PC-3 (cell line): Measurements from ENCODE around the gene ZDHHC13. TPM values are rescaled to one million over a fixed set of nuclear protein-coding genes. Genes with fewer than 3 reads are reported as not detected.

Source experiments
- ATAC-seq: fragments of 200-7000 bp; cut with Tn5 transposase; 2 replicates; pipeline ENCODE4 v1.9.1; 2020; ENCODE audit warnings: mild to moderate bottlenecking, moderate library complexity
- BruUV-seq: library from RNA; stranded (reverse); fragments of 400-500 nt; replicated peaks from 2 replicates; lab custom pipeline; 2021; lab: Mats Ljungman, UMichigan
- CTCF ChIA-PET: fragments of 300-600 bp; sonication (Branson Sonifier 250); formaldehyde crosslinking; loops from one replicate; lab custom pipeline; 2022; ENCODE audit warnings: antibody characterized with exemption; lab: Charles Lee
- POLR2A ChIA-PET: fragments of 300-600 bp; sonication (Branson Sonifier 250); formaldehyde crosslinking; loops from one replicate; lab custom pipeline; 2022; ENCODE audit warnings: antibody characterized with exemption; ENCODE audit not compliant: unreplicated experiment; lab: Charles Lee
- DNase-seq: peaks from one replicate; pipeline ENCODE4 v3.0.0-alpha.2; 2015
- H2AFZ ChIP-seq: fragments of 300-600 bp; sonication (generic); 2 replicates; pipeline ENCODE4 v1.6.0; 2016; ENCODE audit warnings: antibody characterized with exemption, low read length
- H3F3A ChIP-seq: fragments of 300-600 bp; sonication (generic); one replicate; pipeline ENCODE4 v1.6.0; 2017; ENCODE audit warnings: antibody characterized with exemption, low read length, control low read depth, mild to moderate bottlenecking; ENCODE audit not compliant: unreplicated experiment
- H3K27ac ChIP-seq: fragments of 300-600 bp; sonication (generic); 2 replicates; pipeline ENCODE4 v1.5.1; 2016; ENCODE audit warnings: mild to moderate bottlenecking, low read length
- H3K27me3 ChIP-seq: fragments of 300-600 bp; sonication (generic); 2 replicates; pipeline ENCODE4 v1.6.1; 2016; ENCODE audit warnings: low read length, mixed read lengths
- H3K36me3 ChIP-seq: fragments of 300-600 bp; sonication (generic); 2 replicates; pipeline ENCODE4 v1.6.1; 2016; ENCODE audit warnings: low read depth, mixed run types, low read length, mixed read lengths
- H3K4me1 ChIP-seq: fragments of 300-600 bp; sonication (generic); 2 replicates; pipeline ENCODE4 v1.5.1; 2016; ENCODE audit warnings: low read length; ENCODE audit not compliant: insufficient read depth
- H3K4me2 ChIP-seq: fragments of 300-600 bp; sonication (generic); 2 replicates; pipeline ENCODE4 v1.6.0; 2016; ENCODE audit warnings: low read length
- H3K4me3 ChIP-seq: fragments of 300-600 bp; sonication (generic); 2 replicates; pipeline ENCODE4 v1.5.1; 2016; ENCODE audit warnings: mild to moderate bottlenecking, low read length, mixed read lengths
- H3K79me2 ChIP-seq: fragments of 300-600 bp; sonication (generic); 2 replicates; pipeline ENCODE4 v1.6.1; 2017; ENCODE audit warnings: low read length, mixed read lengths
- H3K9ac ChIP-seq: fragments of 300-600 bp; sonication (generic); 2 replicates; pipeline ENCODE4 v1.6.0; 2016; ENCODE audit warnings: mild to moderate bottlenecking, low read length
- H3K9me2 ChIP-seq: fragments of 300-600 bp; sonication (generic); replicated peaks from 2 replicates; pipeline ENCODE4 v1.6.1; 2016; ENCODE audit warnings: mixed run types, low read length, mixed read lengths
- H3K9me3 ChIP-seq: fragments of 300-600 bp; sonication (generic); 2 replicates; pipeline ENCODE4 v1.6.1; 2016; ENCODE audit warnings: low read length, mixed read lengths
- H4K20me1 ChIP-seq: fragments of 300-600 bp; sonication (generic); 2 replicates; pipeline ENCODE4 v1.6.1; 2016; ENCODE audit warnings: low read length, mixed read lengths
- CTCF ChIP-seq: fragments of 300-600 bp; sonication (generic); conservative IDR thresholded peaks from 2 replicates; pipeline ENCODE4 v1.5.1; 2017; ENCODE audit warnings: antibody characterized with exemption, low read depth, mild to moderate bottlenecking, low read length
- EZH2 ChIP-seq: fragments of 300-600 bp; sonication (generic); IDR thresholded peaks from one replicate; pipeline ENCODE4 v1.6.1; 2017; ENCODE audit warnings: antibody characterized with exemption, mild to moderate bottlenecking, low read length; ENCODE audit not compliant: unreplicated experiment
- EZH2phosphoT487 ChIP-seq: fragments of 300-600 bp; sonication (generic); IDR thresholded peaks from 2 replicates; pipeline ENCODE4 v1.6.1; 2018; ENCODE audit warnings: mild to moderate bottlenecking, antibody characterized with exemption, low read length, borderline replicate concordance
- intact Hi-C: fragments of 100-400 bp; cut with micrococcal nuclease; formaldehyde crosslinking; loops from 2 replicates; pipeline ENCODE4 v1.9.0; 2023
- total RNA-seq: library from RNA; depleted of rRNA; stranded (reverse); fragments of >200 nt; gene quantifications from 2 replicates; pipeline ENCODE4 v1.2.3, GENCODE V29; 2014

Gene ZDHHC13
- total RNA-seq, 1 experiment from 2014 or later: 21.2 TPM

GRCh38 chr11:19145319-19145718 is 28.4 kb downstream of the ZDHHC13 start:
- no TSS peak for BruUV-seq
- Histone ChIP-seq H3K9me3 (no peaks in the 10 kb centered on the region), H3K27me3 (no peaks in the 10 kb centered on the region), H4K20me1 (no peaks in the 10 kb centered on the region), H3F3A (no peaks in the 10 kb centered on the region), H2AFZ (no peak overlapping the region), H3K79me2 (no peaks in the 10 kb centered on the region), H3K4me1 (no peaks in the 10 kb centered on the region), H3K9ac (no peak overlapping the region), H3K4me3 (no peak overlapping the region), H3K27ac (no peak overlapping the region), H3K36me3 (peaks cover 5% of the 10 kb centered on the region; the same call in 1 of the 2 replicates), H3K9me2 (no peaks in the 10 kb centered on the region), H3K4me2 (no peak overlapping the region)
- DNase-seq (no peak), ATAC-seq (no peak)
- TF ChIP-seq EZH2phosphoT487 (no peak), EZH2 (no peak), CTCF (no peak)
- intact Hi-C loops: no loop called here
- ChIA-PET POLR2A (no interaction called here), CTCF (no interaction called here)

GRCh38 chr11:19156892-19157291 is 39.9 kb downstream of the ZDHHC13 start:
- H3K79me2 ChIP-seq: no peaks in the 10 kb centered on the region
- no peak for DNase-seq
- H3K4me2 ChIP-seq: no peak overlapping the region
- H4K20me1 ChIP-seq: no peaks in the 10 kb centered on the region
- H3K4me1 ChIP-seq: no peaks in the 10 kb centered on the region
- no peaks in the 10 kb centered on the region for H3K9me3 ChIP-seq
- H3F3A ChIP-seq: no peaks in the 10 kb centered on the region
- POLR2A ChIA-PET: no interaction called here
- BruUV-seq: no TSS peak
- intact Hi-C loops: loop anchor here (10.0 kb wide), 1 partner anchor 82 kb away; no protein-coding TSS in a partner anchor
- no peak for ATAC-seq
- CTCF ChIA-PET: no interaction called here
- TF ChIP-seq CTCF: no peak
- no peak for TF ChIP-seq EZH2
- TF ChIP-seq EZH2phosphoT487: no peak
- H3K4me3 ChIP-seq: no peak overlapping the region
- H2AFZ ChIP-seq: no peak overlapping the region
- no peaks in the 10 kb centered on the region for H3K27me3 ChIP-seq
- no peaks in the 10 kb centered on the region for H3K9me2 ChIP-seq
- no peak overlapping the region for H3K9ac ChIP-seq
- no peak overlapping the region for H3K27ac ChIP-seq
- peaks cover 12% of the 10 kb centered on the region for H3K36me3 ChIP-seq

- DNase-seq: peak; percentile 11
- H4K20me1 ChIP-seq: no peaks in the 10 kb centered on the region
- H3K9me2 ChIP-seq: no peaks in the 10 kb centered on the region
- intact Hi-C loops: loop anchor here (2.0 kb wide), 1 partner anchor 80 kb away; the partner anchor contains the start of gene E2F8
- no peaks in the 10 kb centered on the region for H3K4me1 ChIP-seq
- H3K27ac ChIP-seq: no peak overlapping the region
- TF ChIP-seq EZH2phosphoT487: no peak
- peak; percentile 35; the same call in 1 of the 2 replicates for TF ChIP-seq CTCF
- no peak for TF ChIP-seq EZH2
- H3F3A ChIP-seq: no peaks in the 10 kb centered on the region
- H3K9me3 ChIP-seq: no peaks in the 10 kb centered on the region
- BruUV-seq: no TSS peak
- ATAC-seq: peak; percentile 48
- H2AFZ ChIP-seq: no peak overlapping the region
- no peak overlapping the region for H3K4me3 ChIP-seq
- ChIA-PET POLR2A (no interaction called here), CTCF (interaction anchor here (0.8 kb wide), 1 partner anchor 84 kb away, joined by 3 read pairs; no protein-coding TSS in a partner anchor)
- H3K79me2 ChIP-seq: no peaks in the 10 kb centered on the region
- H3K9ac ChIP-seq: no peak overlapping the region
- H3K4me2 ChIP-seq: no peak overlapping the region
- H3K36me3 ChIP-seq: peaks cover 6% of the 10 kb centered on the region
- H3K27me3 ChIP-seq: no peaks in the 10 kb centered on the region
Observed at GRCh38 chr11:19160847-19161246, 43.9 kb downstream of the ZDHHC13 start.
